ENCODE results near the gene PRDM10. TPM values are rescaled to one million over a fixed set of nuclear protein-coding genes. Genes with fewer than 3 reads are reported as not detected.
"Not testable (repeated sequence)": the region's sequence is repeated elsewhere in the genome, so short reads cannot be mapped to it uniquely, and the experiment has no call there.

Gene PRDM10
- total RNA-seq, 4 donors from 2014 or later = 16.5 to 72.6 (median 26.4) TPM

GRCh38 chr11:129880311-129880710 is 122.3 kb downstream of the PRDM10 start:
- Histone ChIP-seq H3K4me1 (no peaks in the 10 kb centered on the region), H3K36me3 (peaks cover 0 to 100% (median 6%) of the 10 kb centered on the region in 3 donors), H3K27me3 (no peaks in the 10 kb centered on the region)

GRCh38 chr11:129871914-129872313 is 130.7 kb downstream of the PRDM10 start:
- H3K27me3 ChIP-seq = no peaks in the 10 kb centered on the region
- H3K36me3 ChIP-seq = peaks cover 0 to 89% (median 3%) of the 10 kb centered on the region in 3 donors
- H3K4me3 ChIP-seq = no peak overlapping the region
- DNase-seq = no peak
- TF ChIP-seq POLR2A (IDR thresholded peaks at IDR 0.05) = no peak
- no peak for TF ChIP-seq CTCF (IDR thresholded peaks at IDR 0.05)
- H3K9me3 ChIP-seq = no peaks in the 10 kb centered on the region
- H3K4me1 ChIP-seq = no peaks in the 10 kb centered on the region
- no peak overlapping the region for H3K27ac ChIP-seq

More at GRCh38 chr11:129880311-129880710, 122.3 kb downstream of the PRDM10 start:
- Histone ChIP-seq H3K27ac (no peak overlapping the region), H3K4me3 (no peak overlapping the region), H3K9me3 (no peaks in the 10 kb centered on the region)
- TF ChIP-seq POLR2A (IDR thresholded peaks at IDR 0.05) (no peak), CTCF (IDR thresholded peaks at IDR 0.05) (no peak)
- DNase-seq = no peak

GRCh38 chr11:129868626-129869025 is 134.0 kb downstream of the PRDM10 start:
- not testable (repeated sequence) for DNase-seq
- H3K36me3 ChIP-seq = peaks cover 0 to 89% (median 3%) of the 10 kb centered on the region in 3 donors

GRCh38 chr11:129866311-129866710 is 136.3 kb downstream of the PRDM10 start:
- H3K36me3 ChIP-seq = peaks cover 0 to 73% (median 3%) of the 10 kb centered on the region in 3 donors
- H3K4me1 ChIP-seq = peaks cover 0 to 12% (median 0%) of the 10 kb centered on the region in 4 donors
- H3K27me3 ChIP-seq = no peaks in the 10 kb centered on the region
- no peak overlapping the region for H3K27ac ChIP-seq
- no peak overlapping the region for H3K4me3 ChIP-seq
- H3K9me3 ChIP-seq = no peaks in the 10 kb centered on the region
- TF ChIP-seq POLR2A (IDR thresholded peaks at IDR 0.05) (no peak), CTCF (IDR thresholded peaks at IDR 0.05) (no peak)
- no peak for DNase-seq

More at GRCh38 chr11:129868626-129869025, 134.0 kb downstream of the PRDM10 start:
- not testable (repeated sequence) for H3K9me3 ChIP-seq, H3K4me3 ChIP-seq, H3K27me3 ChIP-seq, H3K4me1 ChIP-seq, H3K27ac ChIP-seq

- Histone ChIP-seq H3K27me3 (no peaks in the 10 kb centered on the region), H3K9me3 (no peaks in the 10 kb centered on the region), H3K27ac (no peak overlapping the region), H3K4me1 (peaks cover 0 to 12% (median 0%) of the 10 kb centered on the region in 4 donors), H3K36me3 (peaks cover 0 to 67% (median 0%) of the 10 kb centered on the region in 3 donors), H3K4me3 (no peak overlapping the region)
- no peak for DNase-seq
- TF ChIP-seq POLR2A (IDR thresholded peaks at IDR 0.05) (no peak), CTCF (IDR thresholded peaks at IDR 0.05) (no peak)
Observed at GRCh38 chr11:129865701-129866100, 136.9 kb downstream of the PRDM10 start.

GRCh38 chr11:129864811-129865210 is 137.8 kb downstream of the PRDM10 start:
- peaks cover 0 to 12% (median 0%) of the 10 kb centered on the region in 4 donors for H3K4me1 ChIP-seq
- H3K27ac ChIP-seq = no peak overlapping the region
- TF ChIP-seq POLR2A (IDR thresholded peaks at IDR 0.05) = no peak
- no peak for TF ChIP-seq CTCF (IDR thresholded peaks at IDR 0.05)
- peaks cover 0 to 67% (median 0%) of the 10 kb centered on the region in 3 donors for H3K36me3 ChIP-seq
- no peaks in the 10 kb centered on the region for H3K9me3 ChIP-seq
- no peak for DNase-seq
- H3K27me3 ChIP-seq = no peaks in the 10 kb centered on the region
- H3K4me3 ChIP-seq = no peak overlapping the region
